Measurements from ENCODE around the gene GLOD4. TPM values are rescaled to one million over a fixed set of nuclear protein-coding genes. Genes with fewer than 3 reads are reported as not detected.

GLOD4 gene
- total and polyA plus RNA-seq, 12 donors: 29.8 to 107 (median 74.3) TPM

- Histone ChIP-seq H3K4me3 (no peak overlapping the region), H3K27me3 (no peaks in the 10 kb centered on the region), H3K36me3 (replicated peaks in 1 of 2) (no peaks in the 10 kb centered on the region), H3K9me3 (replicated peaks in 1 of 3) (no peaks in the 10 kb centered on the region), H3K4me1 (replicated peaks in 1 of 2) (no peaks in the 10 kb centered on the region), H3K27ac (no peak overlapping the region)
- WGBS, 4 donors: 85 to 87% (median 85%) methylated on average over 23 to 41 of the region's 41 CpGs
- no peak for TF ChIP-seq CTCF (IDR thresholded peaks at IDR 0.05)
- no peak for TF ChIP-seq POLR2A (IDR thresholded peaks at IDR 0.05)
- no peak for DNase-seq
- intact Hi-C loops (cut with DNase I): no loop called here
These were observed 22.7 kb upstream of the GLOD4 start for GRCh38 chr17:804541-805435.

GRCh38 chr17:802901-803881 is 21.1 kb upstream of the GLOD4 start:
- H3K4me3 ChIP-seq: no peak overlapping the region
- H3K36me3 ChIP-seq (replicated peaks in 1 of 2): no peaks in the 10 kb centered on the region
- TF ChIP-seq CTCF (IDR thresholded peaks at IDR 0.05) (no peak), POLR2A (IDR thresholded peaks at IDR 0.05) (no peak)
- H3K27ac ChIP-seq: no peak overlapping the region
- intact Hi-C loops (cut with DNase I): no loop called here
- WGBS, 4 donors: 87 to 89% (median 88%) methylated on average over 27 to 37 of the region's 37 CpGs
- H3K27me3 ChIP-seq: no peaks in the 10 kb centered on the region
- H3K9me3 ChIP-seq (replicated peaks in 1 of 3): no peaks in the 10 kb centered on the region
- no peaks in the 10 kb centered on the region for H3K4me1 ChIP-seq (replicated peaks in 1 of 2)
- DNase-seq: no peak

- Histone ChIP-seq H3K36me3 (replicated peaks in 1 of 2) (no peaks in the 10 kb centered on the region), H3K4me3 (no peak overlapping the region), H3K27me3 (no peaks in the 10 kb centered on the region), H3K4me1 (replicated peaks in 1 of 2) (no peaks in the 10 kb centered on the region), H3K9me3 (replicated peaks in 1 of 3) (no peaks in the 10 kb centered on the region), H3K27ac (no peak overlapping the region)
- intact Hi-C loops (cut with DNase I): no loop called here
- WGBS, 4 donors: 83 to 94% (median 89%) methylated on average over 5 to 14 of the region's 14 CpGs
- no peak for DNase-seq
- no peak for TF ChIP-seq CTCF (IDR thresholded peaks at IDR 0.05)
- no peak for TF ChIP-seq POLR2A (IDR thresholded peaks at IDR 0.05)
These were observed 20.4 kb upstream of the GLOD4 start for GRCh38 chr17:802481-802880.

- intact Hi-C loops (cut with DNase I): no loop called here
- Histone ChIP-seq H3K4me1 (replicated peaks in 1 of 2) (no peaks in the 10 kb centered on the region), H3K36me3 (replicated peaks in 1 of 2) (no peaks in the 10 kb centered on the region), H3K9me3 (replicated peaks in 1 of 3) (no peaks in the 10 kb centered on the region), H3K27ac (no peak overlapping the region), H3K4me3 (no peak overlapping the region), H3K27me3 (no peaks in the 10 kb centered on the region)
- no peak for TF ChIP-seq CTCF (IDR thresholded peaks at IDR 0.05)
- TF ChIP-seq POLR2A (IDR thresholded peaks at IDR 0.05): no peak
- 86 to 90% (median 88%) methylated on average over 5 to 6 of the region's 6 CpGs for WGBS, 4 donors
- no peak for DNase-seq
These were observed 19.6 kb upstream of the GLOD4 start for GRCh38 chr17:801660-802059.
